ENCODE data around the gene MYRIP.

GRCh38 chr3:40070816-40071215 lies 261.4 kb downstream of the MYRIP start:
- TF ChIP-seq CTCF (IDR thresholded peaks at IDR 0.05) (no peak), EP300 (IDR thresholded peaks at IDR 0.05) (no peak), POLR2A (IDR thresholded peaks at IDR 0.05) (no peak)
